GM18505 (cell line): Measurements from ENCODE around the gene HADHA.
A peak's percentile ranks its signal among the peaks of the same experiment; 100 is the strongest.
"Not testable (repeated sequence)": the region's sequence is repeated elsewhere in the genome, so short reads cannot be mapped to it uniquely, and the experiment has no call there.

Source experiments
- ATAC-seq: cut with Tn5 transposase; IDR thresholded peaks from one replicate; pipeline ENCODE4 v1.9.1; 2021; ENCODE audit not compliant: unreplicated experiment
- POLR2A ChIP-seq: IDR thresholded peaks from 4 replicates; pipeline ENCODE4 v1.6.1; 2011; ENCODE audit warnings: borderline replicate concordance; ENCODE audit not compliant: insufficient read depth, insufficient read length; ENCODE audit errors: extremely low read depth

The HADHA gene

DNA sequence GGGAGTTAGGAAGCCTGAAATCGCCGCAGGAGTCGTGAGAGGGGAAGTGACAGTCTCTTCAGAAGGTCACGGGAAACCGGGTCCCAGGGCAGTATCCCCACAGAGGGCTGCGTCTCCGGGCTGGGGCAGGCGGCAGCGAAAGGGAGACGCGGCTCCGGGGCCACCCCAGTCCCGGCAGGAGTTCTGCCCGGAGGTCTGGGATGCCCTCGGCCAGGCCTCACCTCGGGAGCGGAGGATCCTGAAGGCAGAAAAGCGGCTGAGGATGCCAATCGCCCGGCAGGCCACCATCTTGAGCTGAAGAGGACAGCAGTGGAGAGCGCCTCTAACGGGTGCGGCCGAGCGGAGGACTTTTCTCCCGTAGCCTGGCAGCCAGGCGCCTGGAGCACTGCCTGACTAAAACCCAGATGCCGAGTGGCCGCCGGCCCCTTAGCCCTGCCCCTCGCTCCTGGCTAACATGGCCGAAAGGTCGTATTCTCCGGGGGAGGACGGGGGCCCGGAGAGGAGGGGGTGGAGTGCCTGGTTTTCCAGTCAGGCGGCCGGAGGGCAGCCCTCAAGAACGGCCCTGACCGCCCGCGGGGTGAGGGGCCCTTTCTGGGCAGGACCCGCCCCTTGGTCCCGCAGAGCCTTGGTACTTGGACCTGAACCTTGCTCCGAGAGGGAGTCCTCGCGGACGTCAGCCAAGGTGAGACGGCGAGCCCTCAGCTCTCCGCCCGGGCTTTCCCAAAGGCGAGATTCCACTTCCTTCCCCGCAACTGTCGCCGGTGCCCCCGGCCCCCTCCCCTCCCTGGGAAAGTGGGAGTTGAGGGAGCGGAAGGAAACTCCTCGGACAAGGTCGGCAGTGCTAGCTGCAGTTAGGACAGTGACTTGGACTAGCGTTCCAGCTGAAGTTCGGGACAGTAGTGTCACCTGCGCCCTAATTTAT is at the start of gene HADHA, which contains the start of gene HADHB:
TSS of gene HADHA (minus strand) at position 324 of the 922 bp plus-strand sequence. CDS start at position 288, 36 bp downstream.
TSS of gene HADHB (plus strand) at position 631 of the 922 bp plus-strand sequence. CDS start 9,316 bp downstream, outside the sequence.
- peak; percentile 93 for TF ChIP-seq POLR2A
- ATAC-seq, result peak; percentile 68

DNA sequence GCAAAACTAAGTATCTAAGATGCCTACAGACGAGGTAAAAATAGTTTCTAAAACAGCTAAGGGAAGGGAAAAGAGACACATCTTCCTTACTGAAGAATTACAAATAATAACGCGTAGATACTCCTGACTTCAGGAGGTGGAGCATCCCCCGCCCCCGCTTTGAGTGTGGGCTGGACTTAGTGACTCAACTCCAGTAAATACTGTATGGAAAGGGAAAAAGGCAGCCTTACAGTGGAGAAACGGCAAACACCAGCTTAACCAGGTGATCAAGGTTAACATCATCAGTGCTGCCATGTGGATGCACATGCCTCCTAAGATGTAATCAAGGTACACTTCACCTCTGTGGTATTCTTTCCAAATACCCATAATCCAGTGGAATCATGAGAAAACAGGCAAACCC is 48.2 kb upstream of the HADHA start:
- no peak for ATAC-seq
- TF ChIP-seq POLR2A, result no peak

DNA sequence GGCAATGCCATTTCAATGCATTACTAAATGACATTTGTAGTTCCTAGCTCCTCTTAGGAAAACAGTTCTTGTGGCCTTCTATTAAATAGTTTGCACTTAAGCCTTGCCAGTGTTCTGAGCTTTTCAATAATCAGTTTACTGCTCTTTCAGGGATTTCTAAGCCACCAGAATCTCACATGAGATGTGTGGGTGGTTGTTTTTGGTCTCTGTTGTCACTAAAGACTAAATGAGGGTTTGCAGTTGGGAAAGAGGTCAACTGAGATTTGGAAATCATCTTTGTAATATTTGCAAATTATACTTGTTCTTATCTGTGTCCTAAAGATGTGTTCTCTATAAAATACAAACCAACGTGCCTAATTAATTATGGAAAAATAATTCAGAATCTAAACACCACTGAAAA is 45.6 kb upstream of the HADHA start:
- ATAC-seq, result no peak
- no peak for TF ChIP-seq POLR2A

DNA sequence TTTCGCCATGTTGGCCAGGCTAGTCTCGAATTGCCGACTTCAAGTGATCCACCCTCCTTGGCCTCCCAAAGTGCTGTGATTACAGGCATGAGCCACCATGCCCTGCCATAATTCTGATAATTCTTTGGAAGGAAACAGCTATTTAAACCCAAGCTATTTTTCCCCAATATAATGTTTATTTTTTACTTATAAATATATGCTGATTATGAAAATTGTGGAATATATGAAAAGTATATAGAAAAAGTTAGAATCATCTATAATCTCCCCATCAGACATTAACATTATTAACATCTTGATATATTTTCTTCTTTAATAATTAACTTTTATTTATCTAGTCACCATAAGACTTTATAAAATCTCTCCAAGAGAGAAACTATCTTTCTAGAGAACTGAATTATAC is 41.5 kb upstream of the HADHA start:
- no peak for ATAC-seq
- TF ChIP-seq POLR2A, result no peak

DNA sequence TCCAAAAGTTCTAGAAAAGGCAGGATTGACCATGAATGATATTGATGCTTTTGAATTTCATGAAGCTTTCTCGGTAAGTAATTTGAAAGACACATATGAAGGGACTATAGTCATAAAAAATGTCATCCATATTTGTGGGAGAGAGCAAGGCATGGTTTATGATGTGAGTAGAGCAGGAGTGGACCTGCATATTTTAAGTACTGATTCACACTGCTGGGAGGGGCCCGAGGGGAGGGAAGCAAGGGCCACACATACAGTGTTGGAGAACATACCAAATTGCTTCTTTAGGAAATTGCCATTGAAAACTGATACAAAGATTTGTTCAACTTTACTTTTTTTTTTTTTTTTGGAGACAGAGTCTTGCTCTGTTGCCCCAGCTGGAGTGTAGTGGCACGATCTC is 39.7 kb upstream of the HADHA start:
- ATAC-seq, result no peak
- TF ChIP-seq POLR2A, result no peak

DNA sequence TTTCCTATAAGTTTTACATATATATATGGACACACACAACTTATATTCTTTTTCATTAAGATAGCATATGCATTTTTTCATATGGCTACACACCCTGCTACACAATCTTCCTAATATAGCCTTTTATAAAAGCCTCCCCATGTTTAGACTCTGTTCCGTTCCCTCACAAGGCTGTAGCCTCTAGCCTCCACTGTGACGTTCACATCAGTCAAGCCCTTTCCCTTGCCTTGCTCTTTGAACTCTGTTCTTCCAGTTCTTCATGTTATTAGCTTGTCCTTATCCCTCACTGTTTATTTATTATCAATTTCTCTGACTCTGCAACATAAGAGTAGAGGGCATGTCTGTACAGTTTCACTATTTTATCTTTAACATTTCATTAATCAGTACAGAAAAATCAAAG is 39.2 kb upstream of the HADHA start:
- ATAC-seq, result no peak
- no peak for TF ChIP-seq POLR2A

DNA sequence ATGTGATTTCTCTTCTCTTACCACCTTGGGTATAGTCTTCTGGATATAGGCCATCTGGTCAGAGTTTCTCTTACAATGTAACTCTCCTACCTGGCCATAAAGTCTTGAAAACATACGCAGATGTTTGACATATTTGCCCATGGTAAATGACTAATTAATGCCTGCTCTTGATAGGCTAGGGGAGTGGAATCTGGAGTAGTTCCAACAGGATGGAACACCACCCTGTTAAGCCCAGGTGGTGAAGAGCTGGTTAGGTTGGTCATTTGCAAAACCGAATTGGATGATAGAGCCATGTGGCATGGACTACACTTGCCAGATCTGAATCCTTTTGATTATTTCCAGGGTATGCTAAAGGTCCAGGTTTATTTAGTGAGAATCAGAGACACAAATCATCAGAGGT is 36.8 kb upstream of the HADHA start:
- TF ChIP-seq POLR2A, result no peak
- no peak for ATAC-seq

DNA sequence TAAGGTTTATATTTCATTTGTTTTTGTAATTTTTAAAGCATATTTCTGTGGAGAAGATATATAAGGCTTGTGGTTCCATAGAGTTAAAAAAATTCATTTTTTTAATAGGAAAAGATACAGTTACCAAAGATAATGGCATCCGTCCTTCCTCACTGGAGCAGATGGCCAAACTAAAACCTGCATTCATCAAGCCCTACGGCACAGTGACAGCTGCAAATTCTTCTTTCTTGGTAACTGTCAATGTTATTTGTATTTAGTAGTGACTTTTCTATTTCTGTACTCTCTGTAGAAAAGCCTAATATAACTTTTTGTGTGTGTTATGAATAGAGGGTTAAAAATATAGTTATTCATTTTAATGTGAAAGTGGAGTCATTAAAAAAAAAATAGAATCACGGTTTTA is 35.5 kb upstream of the HADHA start:
- no peak for TF ChIP-seq POLR2A
- no peak for ATAC-seq

DNA sequence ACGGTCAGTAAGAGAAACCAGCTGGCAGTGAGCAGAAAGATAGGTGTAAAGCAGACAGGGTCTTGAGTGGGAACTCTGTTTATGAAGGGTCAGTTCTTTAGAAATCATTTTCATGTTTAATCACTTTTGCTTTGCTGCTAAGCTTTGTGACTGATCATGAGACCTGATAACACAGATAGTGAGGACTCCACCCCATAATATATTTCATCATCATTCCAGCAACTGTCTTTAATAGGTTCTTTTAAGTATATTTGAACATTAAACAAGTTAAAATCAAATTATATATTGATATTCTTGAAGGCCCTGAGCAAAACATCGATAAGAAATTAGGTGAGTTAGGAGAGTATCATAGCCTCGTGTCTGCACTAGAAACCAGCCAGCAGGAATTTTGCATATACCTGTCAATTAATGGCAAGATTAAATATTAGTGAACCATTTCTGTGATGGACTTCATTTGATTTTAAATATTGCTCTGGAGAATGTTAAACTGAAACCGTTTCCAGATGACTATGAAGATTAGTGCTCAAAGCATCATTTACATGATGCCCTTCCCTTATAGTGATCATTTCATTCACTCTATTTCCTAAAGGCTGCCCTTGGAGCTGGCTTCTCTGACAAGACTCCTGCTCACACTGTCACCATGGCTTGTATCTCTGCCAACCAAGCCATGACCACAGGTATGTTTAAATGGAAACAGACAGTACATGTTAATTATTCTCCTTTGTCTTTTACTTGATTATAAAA is 32.2 kb upstream of the HADHA start:
- TF ChIP-seq POLR2A, result no peak
- ATAC-seq, result no peak

DNA sequence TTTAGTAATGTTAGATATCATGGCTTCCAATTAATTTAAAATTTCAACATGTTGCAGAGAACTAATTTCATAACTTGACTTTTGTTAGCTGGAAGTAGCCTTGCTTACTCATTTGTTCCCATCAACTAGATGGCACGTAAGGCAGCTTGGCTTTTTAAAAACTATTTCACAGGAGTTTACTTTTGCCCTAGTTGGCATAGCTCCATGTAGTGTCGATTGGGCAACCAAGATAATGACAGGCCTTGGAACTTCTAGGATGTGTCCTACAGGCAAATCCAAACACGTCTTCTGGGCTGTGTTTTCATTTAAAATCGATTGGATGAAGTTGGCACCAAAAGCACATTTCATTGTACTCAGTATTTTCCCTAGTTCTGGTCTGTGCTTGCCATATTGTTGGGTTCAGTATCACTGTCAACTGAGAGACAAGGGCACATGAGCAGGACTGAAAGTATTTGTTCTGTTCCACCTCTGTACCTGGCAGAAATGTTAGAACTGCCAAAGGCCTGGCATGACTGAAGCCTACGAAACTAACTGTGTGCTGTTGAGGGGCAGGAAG is 29.7 kb upstream of the HADHA start:
- ATAC-seq, result no peak
- no peak for TF ChIP-seq POLR2A

DNA sequence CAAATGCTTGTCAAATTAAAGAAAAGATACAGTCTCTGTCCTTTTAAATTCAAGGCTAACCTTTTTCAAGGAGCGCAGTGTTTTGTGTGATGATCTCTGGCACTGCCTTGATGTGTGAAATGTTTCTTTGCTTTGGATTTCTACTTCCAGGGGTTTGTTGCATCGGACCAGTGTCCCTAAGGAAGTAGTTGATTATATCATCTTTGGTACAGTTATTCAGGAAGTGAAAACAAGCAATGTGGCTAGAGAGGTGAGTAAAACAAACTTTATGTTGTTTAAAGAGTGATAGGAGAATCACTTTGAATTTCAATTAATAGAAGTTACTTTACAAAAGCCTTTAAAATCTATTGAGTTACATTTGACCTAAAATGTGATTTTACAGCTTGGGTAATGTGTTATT is 29.1 kb upstream of the HADHA start:
- no peak for ATAC-seq
- TF ChIP-seq POLR2A, result no peak

DNA sequence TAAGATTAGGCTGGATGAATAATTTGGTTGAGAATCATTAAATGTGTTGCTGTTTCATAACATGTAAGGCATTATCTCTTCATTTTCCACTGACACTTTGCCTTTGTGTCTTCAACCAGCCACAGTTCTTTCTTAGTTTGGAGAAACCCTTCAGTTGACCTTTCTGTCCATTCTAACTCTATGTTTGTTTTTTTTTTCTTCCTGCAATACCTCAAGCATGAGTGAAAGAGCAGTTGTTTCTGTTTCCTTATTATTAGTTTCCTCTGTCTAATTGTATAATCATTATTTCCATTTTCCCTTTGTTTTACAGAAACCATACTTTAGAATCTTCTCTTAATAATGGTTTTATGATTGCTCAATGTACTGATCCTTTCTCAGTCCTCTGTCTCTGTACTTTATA is 25.9 kb upstream of the HADHA start:
- TF ChIP-seq POLR2A, result no peak
- ATAC-seq, result no peak

DNA sequence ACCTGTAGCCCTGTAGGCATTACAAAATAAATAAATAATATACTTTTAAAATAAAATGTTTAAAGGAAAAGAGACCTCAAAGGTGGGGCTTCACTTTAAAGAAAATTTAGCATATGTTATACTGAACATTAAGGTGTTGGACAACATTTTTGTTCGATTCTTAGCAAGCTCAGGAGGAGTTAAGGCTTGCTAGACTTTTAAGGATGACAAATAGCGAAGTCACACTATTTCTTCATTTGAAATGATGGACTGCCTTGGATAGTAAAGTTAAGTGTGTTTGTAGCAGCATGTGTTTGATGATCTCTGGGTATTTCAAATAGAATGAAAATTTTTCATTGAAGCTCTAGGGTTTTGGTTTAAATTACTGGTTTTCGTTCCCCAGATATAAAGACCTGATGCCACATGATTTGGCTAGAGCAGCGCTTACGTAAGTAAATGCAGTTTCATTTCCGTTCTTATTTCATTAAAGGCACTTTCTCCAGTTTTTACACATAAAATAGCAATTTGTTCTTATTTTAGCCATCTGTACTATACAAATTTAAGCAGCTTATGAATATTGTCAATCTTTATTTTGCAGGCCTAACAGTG is 25.2 kb upstream of the HADHA start:
- no peak for TF ChIP-seq POLR2A
- no peak for ATAC-seq

DNA sequence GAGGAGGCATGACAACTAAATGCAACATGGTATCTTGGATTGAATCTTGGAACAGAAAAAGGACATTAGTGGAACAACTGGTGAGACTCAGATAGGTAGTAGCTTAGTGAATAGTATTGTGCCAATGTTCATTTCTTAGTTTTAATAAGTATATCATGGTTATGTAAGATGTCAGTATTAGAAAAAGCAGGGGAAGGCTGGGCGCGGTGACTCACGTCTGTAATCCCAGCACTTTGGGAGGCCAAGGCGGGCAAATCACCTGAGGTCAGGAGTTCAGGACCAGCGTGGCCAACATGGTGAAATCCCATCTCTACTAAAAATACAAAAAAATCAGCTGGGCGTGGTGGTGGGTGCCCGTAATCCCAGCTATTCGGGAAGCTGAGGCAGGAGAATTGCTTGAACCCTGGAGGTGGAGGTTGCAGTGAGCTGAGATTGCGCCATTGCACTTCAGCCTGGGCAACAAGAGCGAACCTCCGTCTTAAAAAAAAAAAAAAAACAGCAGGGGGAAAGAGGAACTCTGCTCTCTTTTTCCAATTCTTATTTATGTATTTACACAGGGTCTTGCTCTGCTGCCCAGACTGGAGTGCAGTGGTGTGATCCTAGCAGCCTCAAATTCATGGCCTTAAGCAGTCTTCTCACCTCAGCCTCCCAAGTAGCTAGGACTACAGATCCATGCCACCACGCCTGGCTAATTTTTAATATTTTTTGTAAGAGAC is 24.4 kb upstream of the HADHA start:
- ATAC-seq, result not testable (repeated sequence)
